ENCODE results near the gene MMEL1.

GRCh38 chr1:2612591-2613365 lies 20.0 kb downstream of the MMEL1 start:
- no peak for TF ChIP-seq CEBPB (IDR thresholded peaks at IDR 0.05)
- TF ChIP-seq CTCF (IDR thresholded peaks at IDR 0.05) = no peak
- no peak for TF ChIP-seq USF2 (IDR thresholded peaks at IDR 0.05)
- TF ChIP-seq POLR2A (IDR thresholded peaks at IDR 0.05; ENCODE audit: low read length) = no peak
- no peak for TF ChIP-seq MAZ (IDR thresholded peaks at IDR 0.05; ENCODE audit: borderline replicate concordance, low read depth, low read length)
- no peak for TF ChIP-seq RCOR1 (IDR thresholded peaks at IDR 0.05; ENCODE audit: low read depth, low read length)
- TF ChIP-seq PBX3 (IDR thresholded peaks at IDR 0.05) = no peak
- no peak for TF ChIP-seq JUN (IDR thresholded peaks at IDR 0.05)
- no peak for TF ChIP-seq ZFP36 (IDR thresholded peaks at IDR 0.05; ENCODE audit: borderline replicate concordance, partially characterized antibody)
- no peak for TF ChIP-seq ELK1 (IDR thresholded peaks at IDR 0.05; ENCODE audit: low read depth, low read length)
- TF ChIP-seq MAX (IDR thresholded peaks at IDR 0.05) = no peak
- no peak for TF ChIP-seq E2F6 (IDR thresholded peaks at IDR 0.05; ENCODE audit: borderline replicate concordance, low read depth)
